AG09309 (cell line): ENCODE results near the gene OPRM1.

Experiments
- DNase-seq: peaks from one replicate; pipeline ENCODE4 v3.0.0-alpha.2; 2010; ENCODE audit warnings: low read depth
- H3K4me3 ChIP-seq: 2 replicates; pipeline ENCODE4 v1.5.1; 2011; ENCODE audit warnings: mild to moderate bottlenecking, low read depth, low read length, moderate library complexity; ENCODE audit not compliant: control insufficient read depth
- CTCF ChIP-seq: IDR thresholded peaks from 2 replicates; pipeline ENCODE4 v1.5.1; 2011; ENCODE audit warnings: mild to moderate bottlenecking, low read depth, low read length, inconsistent platforms; ENCODE audit not compliant: insufficient read depth, control insufficient read depth; ENCODE audit errors: missing control alignments

OPRM1 gene

GRCh38 chr6:154230910-154231595, 192.0 kb downstream of the OPRM1 start:
- no peak for DNase-seq
- no peak overlapping the region for H3K4me3 ChIP-seq
- no peak for TF ChIP-seq CTCF

- H3K4me3 ChIP-seq = no peak overlapping the region
- DNase-seq = no peak
- no peak for TF ChIP-seq CTCF
Measured at GRCh38 chr6:154232013-154232910, 193.2 kb downstream of the OPRM1 start.

- H3K4me3 ChIP-seq = no peak overlapping the region
- no peak for DNase-seq
- TF ChIP-seq CTCF = no peak
Measured at GRCh38 chr6:154233383-154233782, 194.3 kb downstream of the OPRM1 start.

DNA sequence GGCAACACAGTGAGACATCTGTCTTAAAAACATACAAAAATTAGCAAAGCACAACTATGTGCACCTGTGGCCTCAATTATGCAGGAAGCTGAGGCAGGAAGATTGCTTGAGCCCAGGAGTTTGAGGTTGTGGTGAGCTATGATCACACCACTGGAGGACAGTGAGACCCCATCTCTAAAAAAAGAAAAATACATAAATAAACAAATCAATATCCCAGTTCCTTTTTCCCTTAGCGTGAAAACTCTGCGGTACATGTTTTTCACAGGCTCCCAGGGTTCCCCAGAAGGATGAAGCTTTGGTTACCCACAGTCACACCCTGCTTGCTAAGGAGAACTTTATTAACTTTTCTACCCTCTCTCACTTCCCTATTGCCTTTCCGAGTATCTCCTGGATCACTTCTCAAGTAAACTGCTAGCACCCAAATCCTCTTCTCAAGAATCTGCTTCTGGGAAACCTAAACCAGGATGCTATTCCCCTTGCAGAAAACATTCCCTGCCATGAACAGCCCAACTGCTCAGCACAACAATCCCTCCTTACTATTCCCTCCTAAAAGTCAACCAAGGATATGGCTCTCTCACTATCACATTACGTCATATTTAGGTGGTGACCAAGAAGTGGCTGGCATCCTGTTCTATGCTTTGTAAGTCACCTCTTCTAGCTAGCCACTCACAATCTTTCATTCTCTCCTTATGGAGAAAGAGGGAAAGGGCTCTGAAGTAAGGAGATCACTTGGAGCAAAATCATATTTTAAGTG, 195.2 kb downstream of the OPRM1 start:
- no peak for TF ChIP-seq CTCF

GRCh38 chr6:154236646-154237301, 197.7 kb downstream of the OPRM1 start:
- TF ChIP-seq CTCF = no peak

More for the DNA sequence above, 195.2 kb downstream of the OPRM1 start:
- no peak for DNase-seq
- no peak overlapping the region for H3K4me3 ChIP-seq

DNA sequence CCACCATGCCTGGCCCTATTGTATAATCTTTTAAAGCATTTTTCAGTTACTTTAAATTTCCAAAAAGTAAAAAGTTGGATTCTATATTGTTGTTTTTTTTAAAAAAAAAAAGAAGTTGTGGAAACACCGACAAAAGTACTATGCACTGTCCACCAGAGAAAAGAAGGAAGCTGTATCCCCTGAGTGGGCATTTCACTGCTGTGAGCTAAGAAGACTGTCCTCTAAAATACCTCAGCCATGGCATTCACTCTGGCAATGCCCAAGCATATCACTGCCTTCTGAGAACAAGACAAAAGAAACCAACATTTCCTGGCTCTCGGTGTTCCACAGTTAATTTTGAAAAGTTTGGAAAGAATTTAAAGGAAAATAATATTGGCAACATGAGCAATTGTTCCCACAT, 199.8 kb downstream of the OPRM1 start:
- no peak for TF ChIP-seq CTCF
- no peak for DNase-seq
- no peak overlapping the region for H3K4me3 ChIP-seq

More at GRCh38 chr6:154236646-154237301, 197.7 kb downstream of the OPRM1 start:
- no peak overlapping the region for H3K4me3 ChIP-seq
- no peak for DNase-seq
